Activated CD4-positive, alpha-beta T cell treated with anti-CD3 and anti-CD28 coated beads, Interleukin-2, amount 50 U/mL, for 16 hours (primary cell): ENCODE data around the gene NUAK2.
A peak's percentile ranks its signal among the peaks of the same experiment; 100 is the strongest.

Experiments used
- DNase-seq: peaks from one replicate; pipeline ENCODE4 v3.0.0-alpha.2; 2020

NUAK2 gene

DNA sequence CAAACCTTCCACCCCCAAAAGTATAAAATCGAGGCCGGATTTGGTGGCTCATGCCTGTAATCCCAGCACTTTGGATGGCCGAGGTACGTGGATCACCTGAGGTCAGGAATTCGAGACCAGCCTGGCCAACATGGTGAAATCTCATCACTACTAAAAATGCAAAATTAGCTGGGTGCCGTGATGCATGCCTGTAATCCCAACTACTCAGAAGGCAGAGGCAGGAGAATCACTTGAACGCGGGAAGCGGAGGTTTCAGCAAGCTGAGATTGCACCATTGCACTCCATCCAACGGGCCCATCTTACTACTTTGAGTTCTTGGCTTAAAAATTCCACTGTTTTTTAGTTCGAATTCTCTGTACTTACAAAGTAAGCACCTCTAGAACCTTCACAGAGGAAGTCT, 24.2 kb upstream of the NUAK2 start:
- no peak for DNase-seq

GRCh38 chr1:205344066-205344928, 22.8 kb upstream of the NUAK2 start:
- no peak for DNase-seq

DNA sequence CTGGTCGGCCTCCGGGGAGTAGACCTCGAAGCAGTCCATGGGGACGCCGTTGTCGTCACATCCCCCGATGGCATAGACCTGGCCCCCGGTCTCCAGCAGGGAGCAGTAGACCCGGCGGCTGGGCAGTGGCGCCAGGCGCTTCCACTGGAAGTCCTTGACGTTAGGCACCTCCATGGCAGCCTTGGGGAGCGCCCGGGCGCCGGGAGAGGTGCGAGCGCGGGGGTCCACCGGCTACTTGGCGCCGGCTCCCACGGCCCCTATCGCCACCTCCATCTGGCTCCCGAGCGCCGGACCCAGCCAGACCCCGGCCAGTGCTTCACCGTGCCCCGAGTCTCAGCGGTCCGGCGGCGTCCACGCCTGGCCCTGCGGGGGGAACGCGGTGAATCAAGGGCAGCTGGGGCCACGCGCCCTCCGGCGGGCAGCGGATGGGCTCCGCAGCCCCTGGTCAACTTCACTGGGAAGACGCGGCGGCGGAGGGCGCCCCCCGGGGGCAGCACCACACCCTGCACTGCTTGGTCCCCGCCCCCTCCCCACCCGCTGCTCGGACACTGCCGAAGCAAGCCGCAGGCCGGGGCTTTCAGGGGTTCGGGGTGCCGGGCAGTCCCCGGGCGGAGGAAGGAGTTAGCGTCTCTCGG, 22.0 kb upstream of the NUAK2 start:
- DNase-seq: no peak

GRCh38 chr1:205342986-205343385, 21.4 kb upstream of the NUAK2 start:
- no peak for DNase-seq

GRCh38 chr1:205340676-205341075, 19.1 kb upstream of the NUAK2 start:
- no peak for DNase-seq

GRCh38 chr1:205339717-205340116, 18.2 kb upstream of the NUAK2 start:
- peak; percentile 55 for DNase-seq

GRCh38 chr1:205339197-205339702, 17.7 kb upstream of the NUAK2 start:
- no peak for DNase-seq

GRCh38 chr1:205338011-205338410, 16.5 kb upstream of the NUAK2 start:
- no peak for DNase-seq

GRCh38 chr1:205337481-205337880, 15.9 kb upstream of the NUAK2 start:
- no peak for DNase-seq

DNA sequence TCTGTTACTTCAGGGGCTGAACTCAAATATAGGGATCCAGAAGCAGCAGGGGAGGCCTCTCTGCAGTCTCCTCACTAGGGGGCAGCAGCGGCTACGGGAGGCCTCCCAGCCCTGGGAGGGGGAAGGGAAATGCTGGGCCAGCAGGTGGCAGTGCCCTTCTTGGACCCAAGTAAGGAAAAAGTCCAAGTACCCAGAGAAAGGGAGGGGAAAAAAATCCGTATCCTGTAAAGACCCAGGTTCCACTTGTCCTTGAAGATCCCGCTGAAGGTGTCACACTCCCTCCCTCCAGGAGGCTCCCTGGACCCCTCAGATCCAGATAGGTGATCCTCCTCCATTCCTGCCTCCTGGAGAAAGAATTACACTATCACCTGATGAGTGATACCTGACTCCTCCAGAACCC, 14.1 kb upstream of the NUAK2 start:
- DNase-seq: peak; percentile 78

GRCh38 chr1:205332015-205332791, 10.7 kb upstream of the NUAK2 start:
- DNase-seq: no peak

GRCh38 chr1:205330150-205330549, 8.6 kb upstream of the NUAK2 start:
- DNase-seq: no peak

DNA sequence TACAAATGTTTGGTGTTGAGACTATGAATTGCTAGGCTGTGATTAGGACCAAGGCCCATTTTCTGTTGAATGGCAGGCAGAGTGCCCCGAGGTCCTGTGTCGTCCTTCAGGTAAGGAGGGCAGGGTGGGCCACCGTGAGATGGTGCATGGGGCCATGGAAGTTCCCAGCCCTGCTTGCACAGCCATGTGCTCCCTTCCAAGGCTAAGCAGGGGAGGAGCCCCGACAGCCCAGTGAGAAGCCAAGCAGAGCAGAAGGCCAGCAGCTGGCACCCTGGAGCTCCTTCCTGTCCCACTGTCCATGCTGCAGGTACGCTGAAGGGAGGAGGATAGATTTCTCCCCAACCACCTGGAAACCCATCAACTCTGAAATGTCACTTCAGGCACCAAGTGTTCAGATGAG, 8.2 kb upstream of the NUAK2 start:
- no peak for DNase-seq

- DNase-seq: no peak
Measured at GRCh38 chr1:205328476-205328875, 6.9 kb upstream of the NUAK2 start.

GRCh38 chr1:205326812-205327466, 5.4 kb upstream of the NUAK2 start:
- no peak for DNase-seq

DNA sequence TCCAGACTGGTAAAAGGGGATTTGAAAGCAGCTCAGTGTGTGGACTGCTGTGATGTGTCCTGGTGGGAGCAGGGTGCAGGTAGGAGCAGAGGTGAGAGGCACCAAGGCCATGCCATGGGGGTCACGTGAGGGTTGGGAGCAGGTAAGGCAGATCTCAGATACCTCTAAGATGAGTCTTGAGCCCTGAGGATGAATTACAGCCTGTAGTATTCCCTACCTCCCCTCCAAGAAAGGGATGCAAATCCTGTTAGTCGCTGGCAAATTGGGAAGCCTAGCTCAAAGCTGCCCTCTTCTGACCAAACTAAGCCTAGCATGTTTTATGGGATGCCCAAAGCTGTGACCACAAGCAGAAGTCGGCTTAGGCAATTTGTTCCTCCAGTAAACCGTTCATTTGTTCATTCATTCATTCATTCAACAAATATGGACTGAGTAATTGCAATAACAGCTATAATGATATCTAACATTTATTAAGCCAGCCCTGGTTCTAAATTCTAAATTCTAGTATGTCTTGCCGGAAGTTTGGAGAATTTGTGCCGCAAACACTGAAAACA, 3.9 kb upstream of the NUAK2 start:
- DNase-seq: peak; percentile 54

DNA sequence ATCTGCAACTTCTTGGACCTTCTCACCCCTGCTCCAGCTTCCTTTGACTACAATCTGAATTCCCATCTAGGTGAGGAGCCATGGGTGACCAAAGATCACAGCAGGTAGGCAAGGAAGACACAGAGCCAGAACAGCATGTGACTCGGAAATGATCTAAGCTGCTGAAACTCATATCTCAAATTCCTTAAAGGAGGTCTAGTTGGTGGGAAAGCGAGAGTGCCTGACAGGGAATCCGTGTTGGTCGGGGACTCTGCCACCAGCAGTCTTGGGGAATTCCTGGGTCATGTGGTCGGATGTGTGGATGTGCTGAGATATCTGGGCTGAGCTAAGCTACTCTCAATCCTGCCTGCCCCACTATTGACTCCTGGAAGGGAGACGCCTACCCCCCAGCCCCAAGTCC, 3.2 kb upstream of the NUAK2 start:
- DNase-seq: no peak

GRCh38 chr1:205323794-205324193, 2.2 kb upstream of the NUAK2 start:
- no peak for DNase-seq

GRCh38 chr1:205321959-205322283, 376 bp upstream of the NUAK2 start:
- DNase-seq: no peak

GRCh38 chr1:205319081-205320018, 2.2 kb downstream of the NUAK2 start:
- DNase-seq: no peak

- no peak for DNase-seq
Measured at GRCh38 chr1:205318231-205318991, 3.1 kb downstream of the NUAK2 start.
